Esophagus squamous epithelium (tissue), 5 donors: ENCODE data around the gene ADORA2A. TPM values are rescaled to one million over a fixed set of nuclear protein-coding genes. Genes with fewer than 3 reads are reported as not detected.

Source experiments
- DNase-seq: peaks from one replicate; lab custom pipeline; 2025; lab: John Stamatoyannopoulos, UW
- H3K27ac ChIP-seq, 4 donors: fragments of 200-600 bp; sonication (generic); one replicate each; pipeline ENCODE4 v1.5.1; 2016 to 2019; ENCODE audit warnings: mild to moderate bottlenecking in 1 of 4
- H3K27me3 ChIP-seq, 4 donors: fragments of 200-600 bp; sonication (generic); 1 replicate in 3 of 4; 2 replicates in 1 of 4; pipeline versions ENCODE4 v1.5.1 to v1.6.0; 2017 to 2021; ENCODE audit warnings: antibody characterized with exemption in 1 of 4
- H3K36me3 ChIP-seq, 3 donors: fragments of 200-600 bp; sonication (generic); one replicate each; pipeline ENCODE4 v1.5.1; 2016 to 2019
- H3K4me1 ChIP-seq, 3 donors: fragments of 200-600 bp; sonication (generic); one replicate each; pipeline ENCODE4 v1.5.1; 2017 to 2019
- H3K4me3 ChIP-seq, 4 donors: fragments of 200-600 bp; sonication (generic); 1 replicate in 3 of 4; 2 replicates in 1 of 4; pipeline ENCODE4 v1.5.1; 2016 to 2019; ENCODE audit warnings: mild to moderate bottlenecking in 2 of 4, moderate library complexity in 1 of 4
- H3K9me3 ChIP-seq, 3 donors: fragments of 200-600 bp; sonication (generic); one replicate each; pipeline ENCODE4 v1.5.1; 2016 to 2019
- POLR2A ChIP-seq, 4 donors: fragments of 450-650 bp; IDR thresholded peaks; one replicate each; pipeline ENCODE4 v1.6.1; 2017; ENCODE audit warnings: antibody characterized with exemption in 4 of 4, mild to moderate bottlenecking in 4 of 4, moderate library complexity in 3 of 4
- WGBS, 2 donors: methylation state at CpG; one replicate each; pipeline ENCODE4 v1.1.5; 2018; 5-methylcytosine and 5-hydroxymethylcytosine counted together
- intact Hi-C: fragments of 100-400 bp; cut with DNase I; formaldehyde crosslinking; loops from one replicate; pipeline ENCODE4 v1.15.0; 2022
- total RNA-seq, 4 donors: library from RNA; depleted of rRNA; stranded (reverse); fragments of >200 nt; gene quantifications; one replicate each; pipeline ENCODE4 v1.1.0, GENCODE V29; 2016
- TF ChIP-seq, protein P1 (sequence below), 6 experiments: fragments of 450-650 bp in 4 of 6; fragments of 200-600 bp in 2 of 6; sonication (generic) in 2 of 6; IDR thresholded peaks; one replicate each; pipeline ENCODE4 v1.5.1; 2016 to 2019; ENCODE audit warnings: antibody characterized with exemption in 6 of 6, mild to moderate bottlenecking in 4 of 6, moderate library complexity in 4 of 6
- donor health status: DM: yes; HTN: yes; CAD: no.

ADORA2A gene
- total RNA-seq, 4 donors from 2014 or later = 1.0 to 4.0 (median 2.4) TPM

DNA sequence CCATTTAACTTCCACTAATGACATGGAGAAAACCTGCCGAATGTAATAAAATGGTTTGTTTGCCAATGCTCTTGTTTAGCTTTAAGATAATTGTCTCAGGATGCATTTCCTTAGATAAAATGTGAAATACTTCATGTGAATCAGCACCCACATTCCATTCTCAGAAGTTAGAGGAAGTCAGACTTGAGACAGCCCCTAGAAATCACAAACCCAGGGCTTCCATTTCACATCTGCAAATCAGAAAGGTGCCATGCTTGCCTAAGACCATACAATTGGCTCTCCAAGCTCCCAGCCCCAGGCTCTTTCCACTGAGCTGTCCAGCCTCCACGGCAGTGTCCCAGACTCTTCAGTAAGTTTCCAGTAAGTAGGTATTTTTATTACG, 35.6 kb upstream of the ADORA2A start:
- no peak for DNase-seq
- H3K27ac ChIP-seq = peak overlapping the region in 3 of 4 donors; percentile 38 to 60 (median 59)
- no peaks in the 10 kb centered on the region for H3K27me3 ChIP-seq
- intact Hi-C loops = no loop called here
- no peak overlapping the region for H3K4me3 ChIP-seq
- no peak for TF ChIP-seq POLR2A (IDR thresholded peaks at IDR 0.05)
- TF ChIP-seq, protein P1, sequence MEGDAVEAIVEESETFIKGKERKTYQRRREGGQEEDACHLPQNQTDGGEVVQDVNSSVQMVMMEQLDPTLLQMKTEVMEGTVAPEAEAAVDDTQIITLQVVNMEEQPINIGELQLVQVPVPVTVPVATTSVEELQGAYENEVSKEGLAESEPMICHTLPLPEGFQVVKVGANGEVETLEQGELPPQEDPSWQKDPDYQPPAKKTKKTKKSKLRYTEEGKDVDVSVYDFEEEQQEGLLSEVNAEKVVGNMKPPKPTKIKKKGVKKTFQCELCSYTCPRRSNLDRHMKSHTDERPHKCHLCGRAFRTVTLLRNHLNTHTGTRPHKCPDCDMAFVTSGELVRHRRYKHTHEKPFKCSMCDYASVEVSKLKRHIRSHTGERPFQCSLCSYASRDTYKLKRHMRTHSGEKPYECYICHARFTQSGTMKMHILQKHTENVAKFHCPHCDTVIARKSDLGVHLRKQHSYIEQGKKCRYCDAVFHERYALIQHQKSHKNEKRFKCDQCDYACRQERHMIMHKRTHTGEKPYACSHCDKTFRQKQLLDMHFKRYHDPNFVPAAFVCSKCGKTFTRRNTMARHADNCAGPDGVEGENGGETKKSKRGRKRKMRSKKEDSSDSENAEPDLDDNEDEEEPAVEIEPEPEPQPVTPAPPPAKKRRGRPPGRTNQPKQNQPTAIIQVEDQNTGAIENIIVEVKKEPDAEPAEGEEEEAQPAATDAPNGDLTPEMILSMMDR (IDR thresholded peaks at IDR 0.05) = no peak
- H3K9me3 ChIP-seq = no peaks in the 10 kb centered on the region
- 72 to 79% methylated on average over 3 of the region's 3 CpGs for WGBS, 2 donors
- peaks cover 9 to 36% (median 9%) of the 10 kb centered on the region in 3 donors for H3K4me1 ChIP-seq
- H3K36me3 ChIP-seq = peaks cover 0 to 25% (median 0%) of the 10 kb centered on the region in 3 donors

DNA sequence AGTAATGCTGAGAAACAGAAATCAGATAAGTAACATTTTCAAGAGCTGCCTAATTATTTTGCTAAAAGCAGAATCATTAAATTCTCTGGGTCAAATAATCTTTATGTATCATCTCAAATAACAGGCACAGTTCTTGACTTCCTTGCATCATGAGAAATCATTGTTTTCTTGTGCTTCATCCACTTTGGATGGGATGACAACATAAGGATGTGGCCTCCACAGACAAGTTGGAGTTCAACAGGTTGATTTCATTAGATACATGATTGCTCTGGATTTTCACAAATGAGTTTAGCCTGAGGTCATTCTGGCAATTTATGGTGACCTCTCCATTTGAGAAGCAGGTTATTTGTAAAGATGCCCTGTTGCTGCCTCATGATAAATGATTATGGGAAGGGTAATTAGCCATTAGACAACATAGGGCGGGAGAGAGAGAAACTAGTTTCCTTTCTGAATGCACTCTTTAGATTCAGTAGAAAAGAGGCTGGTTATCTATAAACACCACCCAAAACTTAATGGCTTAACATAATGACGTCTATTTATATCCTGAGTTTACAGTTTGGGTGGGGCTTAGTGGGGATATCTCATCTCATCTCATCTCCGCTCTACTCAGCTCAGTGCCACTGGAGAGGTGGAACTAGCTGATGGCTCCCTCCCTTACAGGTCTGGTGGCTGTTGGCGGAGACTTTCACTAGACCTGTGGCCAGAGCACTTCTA, 35.0 kb upstream of the ADORA2A start:
- peaks cover 9 to 36% (median 9%) of the 10 kb centered on the region in 3 donors for H3K4me1 ChIP-seq
- peak overlapping the region in 2 of 4 donors; percentile 38 to 60 for H3K27ac ChIP-seq
- no peak overlapping the region for H3K4me3 ChIP-seq
- intact Hi-C loops = no loop called here
- H3K9me3 ChIP-seq = no peaks in the 10 kb centered on the region
- peaks cover 0 to 31% (median 0%) of the 10 kb centered on the region in 3 donors for H3K36me3 ChIP-seq
- no peak for TF ChIP-seq POLR2A (IDR thresholded peaks at IDR 0.05)
- TF ChIP-seq, protein P1 (IDR thresholded peaks at IDR 0.05) = no peak
- 84 to 91% methylated on average over 3 to 4 of the region's 4 CpGs for WGBS, 2 donors
- DNase-seq = no peak
- no peaks in the 10 kb centered on the region for H3K27me3 ChIP-seq

DNA sequence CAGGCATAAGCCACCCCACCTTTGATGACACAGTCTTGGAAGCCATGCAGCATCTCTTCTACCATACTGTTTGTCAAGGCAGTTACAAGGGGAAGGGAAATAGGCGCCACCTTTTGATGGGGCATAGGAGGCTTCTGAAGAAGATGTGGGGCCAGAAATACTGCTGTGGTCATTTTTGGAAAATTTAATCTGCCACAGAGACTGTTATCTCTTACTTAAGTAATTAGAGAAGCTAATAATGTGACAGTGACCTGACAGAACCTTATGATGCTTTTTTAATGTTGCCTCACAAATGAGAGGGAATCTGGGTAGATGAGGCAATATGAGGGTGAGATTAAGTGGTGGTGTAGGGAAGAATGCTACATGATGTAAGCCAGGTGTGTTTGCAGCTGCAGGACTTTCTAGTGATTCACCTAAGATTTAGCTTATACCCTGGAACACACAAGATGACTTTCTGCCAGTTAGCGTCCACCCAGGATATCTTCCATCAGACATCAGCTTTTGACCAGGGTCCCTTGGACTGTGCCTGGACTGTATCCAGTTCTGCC, 34.3 kb upstream of the ADORA2A start:
- no peak for TF ChIP-seq POLR2A (IDR thresholded peaks at IDR 0.05)
- no peak overlapping the region for H3K4me3 ChIP-seq
- no peaks in the 10 kb centered on the region for H3K9me3 ChIP-seq
- H3K27ac ChIP-seq = no peak overlapping the region
- 91 to 100% methylated on average over 2 of the region's 2 CpGs for WGBS, 2 donors
- H3K4me1 ChIP-seq = peaks cover 9 to 36% (median 9%) of the 10 kb centered on the region in 3 donors
- DNase-seq = no peak
- no peaks in the 10 kb centered on the region for H3K27me3 ChIP-seq
- H3K36me3 ChIP-seq = peaks cover 0 to 38% (median 0%) of the 10 kb centered on the region in 3 donors
- intact Hi-C loops = no loop called here

DNA sequence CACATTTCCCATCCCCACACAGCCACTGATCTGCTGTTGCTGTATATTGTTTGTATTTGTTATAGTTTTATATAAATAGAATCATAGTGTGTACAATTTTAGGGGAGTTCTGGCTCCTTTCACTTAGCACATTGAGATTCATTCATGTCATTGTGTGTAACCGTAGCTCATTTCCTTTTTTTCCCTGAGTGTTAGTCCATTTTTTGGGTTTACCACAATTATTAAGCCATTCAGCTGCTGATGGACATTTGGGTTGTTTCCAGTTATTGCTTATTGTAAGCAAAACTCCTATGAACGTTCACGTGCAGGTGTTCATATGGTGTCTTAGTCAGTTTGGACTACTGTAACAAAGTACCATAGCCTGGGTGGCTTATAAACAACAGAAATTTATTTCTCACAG, 33.6 kb upstream of the ADORA2A start:
- Histone ChIP-seq H3K27ac (no peak overlapping the region), H3K4me1 (peaks cover 9 to 36% (median 9%) of the 10 kb centered on the region in 3 donors), H3K4me3 (no peak overlapping the region), H3K27me3 (no peaks in the 10 kb centered on the region), H3K36me3 (peaks cover 0 to 46% (median 0%) of the 10 kb centered on the region in 3 donors), H3K9me3 (no peaks in the 10 kb centered on the region)
- 92 to 94% methylated on average over 3 of the region's 3 CpGs for WGBS, 2 donors
- TF ChIP-seq, protein P1 (IDR thresholded peaks at IDR 0.05) = no peak
- TF ChIP-seq POLR2A (IDR thresholded peaks at IDR 0.05) = no peak
- intact Hi-C loops = no loop called here
- DNase-seq = no peak

DNA sequence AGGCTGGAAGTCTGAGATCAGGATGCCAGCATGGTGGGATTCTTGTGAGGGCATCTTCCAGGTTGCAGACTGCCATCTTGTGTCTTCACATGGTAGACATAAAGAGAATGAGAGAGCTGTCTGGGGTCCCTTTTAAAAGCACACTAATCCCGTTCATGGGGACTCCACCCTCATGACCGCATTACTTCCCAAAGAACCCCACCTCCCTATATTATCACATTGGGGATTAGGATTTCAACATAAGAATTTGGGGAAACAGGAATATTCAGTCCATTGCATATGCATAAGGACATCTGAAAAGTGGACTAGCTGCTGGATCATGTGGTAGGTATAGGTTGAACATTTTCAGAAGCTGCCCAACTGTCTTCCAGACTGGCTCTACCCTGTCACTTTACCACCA, 33.1 kb upstream of the ADORA2A start:
- WGBS, 2 donors = 76 to 82% methylated on average over 2 of the region's 2 CpGs
- no peak for DNase-seq
- Histone ChIP-seq H3K27ac (no peak overlapping the region), H3K36me3 (peaks cover 0 to 50% (median 0%) of the 10 kb centered on the region in 3 donors), H3K4me1 (peaks cover 7 to 35% (median 9%) of the 10 kb centered on the region in 3 donors), H3K27me3 (no peaks in the 10 kb centered on the region), H3K4me3 (no peak overlapping the region), H3K9me3 (no peaks in the 10 kb centered on the region)
- TF ChIP-seq, protein P1 (IDR thresholded peaks at IDR 0.05) = no peak
- no peak for TF ChIP-seq POLR2A (IDR thresholded peaks at IDR 0.05)
- intact Hi-C loops = no loop called here
